Activated T-cell treated with anti-CD3 and anti-CD28 coated beads for 1 hour (primary cell): ENCODE data around the gene RNF227.

Experiments
- DNase-seq: peaks from one replicate; pipeline ENCODE4 v3.0.0-alpha.2; 2020; ENCODE audit warnings: low read depth

RNF227 gene

DNA sequence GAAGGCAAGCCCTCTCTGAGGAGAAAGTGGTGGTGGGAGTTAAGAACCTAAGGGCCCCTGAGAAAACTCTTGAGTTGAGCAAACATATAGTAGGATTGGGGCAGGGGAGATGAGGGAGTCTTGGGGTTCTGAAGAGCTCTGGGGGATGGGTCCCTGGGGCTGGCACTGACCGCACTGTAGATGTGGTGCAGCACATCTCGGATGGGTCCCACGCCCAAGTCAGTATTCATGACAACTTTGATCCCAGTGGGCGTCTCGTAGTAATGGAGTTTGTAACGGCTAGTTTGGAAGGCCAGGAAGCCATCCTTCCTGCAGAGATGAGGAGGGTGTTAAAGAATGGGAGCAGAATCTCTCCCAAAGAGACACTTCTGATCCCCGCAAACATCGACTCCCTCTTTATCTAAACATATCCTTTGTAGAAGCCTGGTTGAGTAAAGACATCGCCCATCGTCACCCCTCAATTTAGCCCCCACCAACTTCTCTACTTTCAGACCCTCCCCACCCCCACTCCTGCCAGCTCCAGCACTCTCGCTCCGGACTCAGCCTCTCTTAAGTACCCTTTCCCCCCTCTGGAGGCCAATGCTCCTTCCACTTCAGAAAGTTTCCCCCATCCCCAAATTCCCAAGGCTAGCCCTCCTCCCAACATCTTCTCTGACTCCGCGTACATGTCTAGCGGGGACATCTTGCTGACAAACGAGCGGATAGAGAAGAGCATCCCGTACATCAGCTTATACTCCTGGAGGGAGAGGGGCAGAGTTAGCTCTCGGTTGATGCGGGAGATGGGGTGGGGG is 14.9 kb upstream of the RNF227 start:
- DNase-seq = no peak

DNA sequence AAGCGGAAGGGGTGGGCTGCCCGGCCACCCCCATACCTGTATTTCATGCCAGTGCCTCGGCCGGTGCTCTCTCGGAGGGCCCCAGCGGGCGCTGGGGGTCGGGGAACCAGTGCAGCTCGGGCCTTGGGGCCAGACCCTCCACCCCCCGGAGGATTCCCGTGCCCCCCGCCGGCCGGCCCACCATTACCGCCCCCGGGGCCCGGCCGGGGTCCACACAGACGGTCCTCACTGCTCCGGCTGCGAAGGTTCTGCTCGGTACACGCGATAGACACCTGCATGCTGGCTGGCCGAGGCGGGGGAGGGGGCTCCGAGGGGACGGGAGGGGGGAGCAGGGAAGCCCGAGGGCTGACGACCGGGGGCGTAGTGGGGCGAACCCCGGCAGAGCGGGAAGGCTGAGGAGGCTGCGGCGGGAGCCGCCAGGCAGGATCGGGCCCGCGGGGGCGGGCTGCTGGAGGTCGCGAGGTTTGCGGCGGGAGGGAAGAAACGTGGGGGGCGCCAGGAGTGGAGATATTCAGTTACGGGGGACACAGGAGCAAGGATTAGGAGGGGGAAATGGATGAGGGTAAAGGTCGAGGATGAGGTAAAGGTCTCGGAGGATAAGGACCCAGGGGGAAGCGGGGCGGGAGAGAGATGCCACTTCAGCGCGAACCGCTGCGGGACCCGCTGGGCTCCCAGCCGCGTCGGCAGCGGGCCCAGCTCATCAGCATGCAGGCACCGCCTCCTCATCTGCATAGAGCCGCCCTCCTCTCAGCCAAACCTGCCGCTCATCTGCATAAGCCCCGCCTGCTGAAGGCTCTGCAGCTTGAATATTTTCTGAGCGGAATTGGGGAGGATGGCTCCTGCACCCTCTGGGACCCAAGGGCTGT is 13.3 kb upstream of the RNF227 start, which contains the start of gene KCNAB3:
KCNAB3 (minus strand) TSS at position 699 of the 866 bp plus-strand sequence; CDS start at position 278, 421 bp downstream.
- DNase-seq = no peak

DNA sequence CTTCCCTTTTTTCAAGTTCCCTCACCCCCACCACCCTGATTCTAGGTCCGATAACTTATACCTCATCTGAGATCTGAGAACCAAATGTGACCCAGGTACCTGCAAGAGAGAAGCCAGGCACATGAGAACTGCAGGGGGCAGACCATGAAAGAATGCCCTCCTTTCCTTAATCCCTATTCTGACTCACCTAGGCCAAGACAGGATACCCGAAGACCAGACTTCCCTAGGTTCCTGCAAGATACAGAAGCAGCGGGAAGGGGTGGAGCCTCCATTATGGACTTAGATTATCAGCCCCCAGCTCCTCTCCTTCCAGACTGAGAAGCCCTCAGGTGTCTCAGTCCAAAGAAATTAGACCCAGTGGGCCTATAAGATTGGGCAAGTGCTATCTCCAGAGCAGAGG is 11.5 kb upstream of the RNF227 start:
- DNase-seq = no peak

DNA sequence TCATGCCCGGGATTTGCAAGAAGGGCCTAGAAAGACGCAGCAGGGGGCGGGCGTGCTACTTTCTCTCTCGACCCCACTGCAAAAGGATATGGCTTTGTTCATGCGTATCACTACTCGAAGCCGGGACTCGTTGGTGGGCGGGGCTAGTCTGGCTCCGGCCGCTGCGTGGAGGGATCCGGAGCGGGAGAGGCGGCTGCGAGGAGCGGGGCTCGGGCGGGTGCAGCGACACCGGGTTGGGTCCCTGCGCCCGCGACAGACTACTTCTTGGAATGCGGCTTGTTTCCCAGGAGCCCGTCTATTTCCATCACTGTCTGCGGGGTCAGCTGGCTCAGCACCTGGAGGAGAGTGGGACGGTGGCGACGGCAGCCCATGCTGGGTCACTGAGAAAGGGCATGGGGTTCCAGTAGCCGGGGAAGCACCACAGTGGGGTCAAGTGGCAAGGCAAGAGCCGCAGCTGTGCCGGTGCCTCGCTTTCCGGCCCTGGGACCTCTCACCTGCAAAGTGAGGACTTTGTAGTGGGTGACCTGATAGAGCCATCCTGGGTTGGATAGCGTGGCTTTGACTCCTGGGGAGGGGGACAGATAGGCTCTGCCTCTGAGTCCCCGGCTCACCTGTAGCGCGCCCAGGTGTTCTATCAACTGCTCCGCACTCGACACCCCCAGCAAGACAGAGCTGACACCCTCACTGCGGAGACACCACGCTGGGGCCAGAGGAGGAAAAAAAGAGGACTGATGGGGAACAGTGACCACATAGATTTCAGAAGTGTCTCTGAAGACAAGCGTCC is 6.9 kb upstream of the RNF227 start:
- peak; percentile 76 for DNase-seq

DNA sequence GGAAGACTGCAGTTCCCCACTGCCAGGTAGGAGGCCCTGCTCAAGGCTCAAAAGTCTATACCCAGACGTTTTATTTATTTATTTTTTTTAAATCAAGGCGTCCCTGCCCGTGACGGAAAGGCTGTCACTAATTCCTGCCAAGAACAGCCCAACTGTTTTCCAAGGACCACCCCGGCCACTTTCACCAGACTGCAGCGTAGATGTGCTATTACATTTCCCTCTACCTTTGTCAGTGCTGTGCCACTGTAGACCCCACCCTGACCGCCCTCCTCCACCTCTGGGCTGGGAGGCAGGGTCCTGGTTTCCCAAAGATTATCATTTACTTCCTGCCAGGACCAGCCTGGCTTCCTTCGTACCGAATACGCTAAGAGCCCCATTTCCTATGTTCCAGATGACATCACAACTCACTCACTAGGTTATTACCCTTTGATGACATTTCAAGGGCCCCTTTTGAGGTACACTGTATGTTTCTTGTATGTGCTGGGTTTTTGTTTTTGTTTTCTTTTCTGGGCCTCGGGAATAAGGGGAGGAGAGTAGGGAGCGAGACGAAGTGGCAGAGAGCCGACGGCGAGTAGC is 6.3 kb upstream of the RNF227 start:
- no peak for DNase-seq

DNA sequence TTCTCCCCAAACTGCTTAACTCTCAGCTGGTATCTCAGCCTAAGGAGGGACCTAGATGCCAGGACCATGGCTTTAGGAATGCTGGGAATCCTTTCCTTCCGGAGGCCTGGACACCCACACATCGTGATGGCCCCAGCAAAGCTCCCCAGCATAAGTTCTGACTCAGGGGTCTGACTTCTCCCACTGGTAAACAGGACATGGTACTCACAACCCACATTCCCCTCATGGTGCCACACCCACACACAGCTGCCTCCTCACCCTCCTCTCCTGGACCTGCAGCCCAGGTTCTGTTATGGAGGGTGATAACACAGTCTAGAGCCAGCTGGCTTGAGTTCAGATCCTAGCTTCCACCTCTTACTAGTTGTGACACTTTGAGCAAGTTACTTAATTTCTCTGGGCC is 719 bp upstream of the RNF227 start:
- DNase-seq = no peak

DNA sequence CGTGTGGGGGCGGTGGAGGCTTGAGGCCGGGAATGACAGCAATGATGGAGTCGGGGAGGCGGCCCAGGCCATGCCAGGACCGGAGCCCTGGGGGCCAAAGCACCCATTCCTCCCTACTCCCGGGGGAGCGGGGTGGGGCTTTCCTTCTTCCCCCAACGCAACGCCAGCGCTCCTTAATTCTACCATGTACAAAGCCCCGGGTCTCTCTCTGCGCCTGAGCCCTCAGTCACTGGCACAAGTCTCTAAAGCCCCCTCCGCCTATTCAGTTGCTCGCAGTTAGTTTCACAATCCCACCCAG is 245 bp upstream of the RNF227 start:
- DNase-seq = no peak

DNA sequence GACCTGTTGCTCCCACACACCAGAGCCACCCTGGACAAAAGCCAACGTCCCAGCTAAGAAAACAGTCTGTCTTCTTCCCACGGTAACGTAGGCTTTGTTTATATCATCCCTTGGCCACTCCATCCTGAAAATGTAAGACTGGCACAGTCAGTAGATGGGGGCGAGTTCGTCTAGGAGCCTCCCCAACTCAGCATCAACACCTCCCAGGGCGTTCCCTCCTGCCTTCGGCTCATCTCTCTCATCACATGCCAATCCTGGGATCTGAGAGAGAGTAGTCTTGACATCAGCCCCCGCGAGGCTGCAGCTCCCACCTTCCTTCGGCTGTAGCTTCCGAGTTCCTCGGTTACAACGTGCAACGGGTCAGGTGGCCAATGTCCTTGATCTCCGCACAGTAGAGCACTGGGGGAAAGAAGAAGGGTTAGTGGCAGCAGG is 894 bp downstream of the RNF227 start:
- DNase-seq = no peak

DNA sequence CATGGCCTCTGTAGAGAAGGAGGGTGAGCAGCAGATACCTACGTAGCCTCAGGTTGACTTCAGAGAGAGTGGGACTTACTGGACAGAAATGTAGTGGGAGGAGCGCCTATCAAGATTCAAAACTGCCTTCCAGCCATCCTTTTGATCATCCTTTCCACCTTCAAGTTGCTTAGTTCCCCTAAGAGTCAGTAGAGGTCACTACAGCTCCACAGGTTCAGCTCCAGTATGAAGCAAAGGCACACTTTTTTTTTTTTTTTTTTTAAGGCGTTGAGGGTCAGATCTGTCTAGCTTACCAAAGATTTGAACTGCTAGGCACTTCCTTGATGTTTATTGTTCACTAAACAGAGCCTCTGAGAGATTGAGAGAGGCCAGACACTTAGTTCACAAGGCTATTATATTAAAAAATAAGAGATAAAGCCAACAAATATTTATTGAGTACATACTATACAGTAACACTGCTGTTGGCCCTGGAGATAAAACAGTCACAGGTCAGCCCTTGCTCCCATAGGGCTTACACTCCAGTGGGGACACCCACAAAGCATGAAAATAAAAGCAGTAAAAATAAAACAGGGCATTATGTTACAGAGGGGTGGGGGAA is 3.1 kb downstream of the RNF227 start:
- no peak for DNase-seq

DNA sequence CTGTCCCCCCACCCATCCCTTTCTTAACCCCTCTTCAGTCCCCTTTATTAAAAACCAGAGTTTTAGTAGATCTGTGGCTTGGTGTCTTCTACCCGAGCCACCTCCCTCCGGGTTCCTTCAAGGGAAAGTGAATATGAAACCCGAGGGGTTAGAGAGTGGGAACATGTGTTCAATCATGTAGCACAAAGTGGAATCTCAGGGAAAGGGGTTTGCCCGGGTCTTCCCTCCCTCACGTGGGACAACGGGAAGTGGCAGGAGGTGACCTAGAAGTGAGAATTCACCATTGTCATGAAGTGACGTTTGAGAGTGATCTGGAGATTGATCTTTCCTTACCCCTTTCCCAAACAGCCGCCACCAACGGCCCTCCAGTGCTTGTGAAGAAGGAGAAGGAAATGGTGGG is 5.0 kb downstream of the RNF227 start:
- DNase-seq = no peak

DNA sequence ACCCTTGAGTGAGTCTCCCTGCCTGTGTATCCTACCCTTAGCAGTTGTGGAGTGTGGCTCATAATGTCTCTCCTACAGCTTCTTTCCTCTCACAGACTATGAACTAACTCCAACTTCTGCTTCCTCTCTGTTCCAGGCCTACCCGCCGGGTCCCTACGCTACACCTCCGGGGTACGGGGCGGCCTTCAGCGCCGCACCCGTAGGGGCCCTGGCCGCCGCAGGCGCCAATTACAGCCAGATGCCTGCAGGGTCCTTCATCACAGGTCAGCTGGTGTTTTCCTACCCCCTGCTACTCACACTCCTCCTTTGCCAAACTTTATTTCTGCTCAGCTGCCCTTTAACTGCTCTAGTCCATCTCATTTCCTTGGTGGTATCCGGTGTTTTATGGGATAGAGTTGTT is 5.4 kb downstream of the RNF227 start:
- DNase-seq = no peak

DNA sequence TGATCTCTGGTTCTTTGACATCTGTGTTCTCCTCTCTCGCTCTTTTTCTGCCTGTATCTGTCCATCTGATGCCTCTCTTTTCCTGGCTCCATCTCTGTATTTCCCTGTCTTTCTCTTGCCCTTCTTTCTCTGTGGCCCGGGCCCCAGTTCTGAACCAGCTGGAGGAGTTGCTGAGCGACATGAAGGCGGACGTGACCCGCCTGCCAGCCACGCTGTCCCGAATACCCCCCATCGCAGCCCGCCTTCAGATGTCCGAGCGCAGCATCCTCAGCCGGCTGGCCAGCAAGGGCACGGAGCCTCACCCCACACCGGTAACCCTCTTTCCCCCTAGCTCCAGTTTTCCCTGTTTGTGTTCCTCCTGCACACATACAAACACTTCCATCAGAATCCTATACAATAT is 5.8 kb downstream of the RNF227 start:
- no peak for DNase-seq

DNA sequence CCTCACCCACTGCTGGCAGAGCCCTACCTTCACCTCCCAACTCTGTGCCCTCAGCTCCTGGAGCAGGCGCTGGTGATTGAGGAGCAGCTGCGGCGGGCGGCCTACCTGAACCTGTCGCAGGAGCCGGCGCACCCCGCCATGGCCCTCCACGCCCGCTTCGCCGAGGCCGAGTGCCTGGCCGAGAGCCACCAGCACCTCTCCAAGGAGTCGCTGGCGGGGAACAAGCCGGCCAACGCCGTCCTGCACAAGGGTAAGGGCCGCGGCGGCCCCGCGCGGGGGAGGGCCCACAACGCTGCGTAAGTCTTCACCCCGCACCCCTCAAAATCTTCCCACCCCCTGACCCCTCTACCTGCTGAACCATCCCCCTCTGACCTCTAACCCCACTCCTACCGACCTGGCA is 7.0 kb downstream of the RNF227 start:
- DNase-seq = no peak

DNA sequence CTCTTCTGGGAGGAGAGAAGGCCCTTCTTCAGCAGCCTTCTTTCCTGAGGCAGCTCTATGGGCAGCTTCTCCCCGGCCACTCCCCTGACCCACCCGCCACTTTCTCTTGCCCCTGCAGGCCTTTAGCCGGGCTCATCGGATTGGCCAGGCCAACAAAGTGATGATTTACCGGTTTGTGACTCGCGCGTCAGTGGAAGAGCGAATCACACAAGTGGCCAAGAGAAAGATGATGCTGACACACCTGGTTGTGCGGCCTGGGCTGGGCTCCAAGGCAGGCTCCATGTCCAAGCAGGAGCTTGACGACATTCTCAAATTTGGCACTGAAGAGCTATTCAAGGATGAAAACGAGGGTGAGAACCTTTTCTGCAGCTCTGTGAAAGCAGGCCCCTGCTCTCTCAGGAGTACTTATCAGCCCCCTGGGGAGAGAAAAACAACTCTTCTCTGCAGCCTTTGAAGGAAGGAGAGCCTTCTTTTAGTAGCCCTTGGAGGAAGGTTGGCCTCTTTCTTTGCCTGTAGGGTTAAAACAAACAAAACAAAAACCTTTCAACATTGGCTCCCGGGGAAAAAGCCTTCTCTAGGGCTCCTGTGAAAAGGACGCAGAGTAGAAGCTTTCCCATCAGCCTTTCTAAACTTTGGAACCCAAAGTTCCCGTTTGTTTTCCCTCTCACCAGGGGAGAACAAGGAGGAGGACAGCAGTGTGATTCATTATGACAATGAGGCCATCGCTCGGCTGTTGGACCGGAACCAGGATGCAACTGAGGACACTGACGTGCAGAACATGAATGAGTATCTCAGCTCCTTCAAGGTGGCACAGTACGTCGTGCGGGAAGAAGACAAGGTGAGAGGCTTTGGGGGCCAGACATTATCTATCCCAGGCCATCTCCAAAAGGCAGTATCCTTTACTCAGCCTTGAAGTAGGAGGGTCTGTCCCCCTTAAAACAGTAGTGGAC is 12.7 kb downstream of the RNF227 start:
- DNase-seq = no peak

DNA sequence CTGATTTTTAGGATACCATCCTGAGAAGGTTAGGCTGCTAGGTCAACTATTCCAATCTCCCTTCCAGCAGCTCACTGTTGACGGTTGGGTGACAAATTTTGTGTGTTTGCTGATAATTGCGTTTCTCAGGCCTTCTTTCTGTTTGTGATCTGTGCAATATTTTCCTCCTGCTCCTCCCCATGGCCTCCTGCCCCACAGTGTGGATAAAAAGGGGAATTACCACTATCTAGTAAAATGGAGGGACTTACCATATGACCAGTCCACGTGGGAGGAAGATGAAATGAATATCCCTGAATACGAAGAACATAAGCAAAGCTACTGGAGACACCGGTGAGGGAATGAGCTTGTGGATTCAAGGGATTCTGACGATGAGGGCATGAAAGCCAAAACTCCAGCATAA is 18.3 kb downstream of the RNF227 start:
- no peak for DNase-seq

DNA sequence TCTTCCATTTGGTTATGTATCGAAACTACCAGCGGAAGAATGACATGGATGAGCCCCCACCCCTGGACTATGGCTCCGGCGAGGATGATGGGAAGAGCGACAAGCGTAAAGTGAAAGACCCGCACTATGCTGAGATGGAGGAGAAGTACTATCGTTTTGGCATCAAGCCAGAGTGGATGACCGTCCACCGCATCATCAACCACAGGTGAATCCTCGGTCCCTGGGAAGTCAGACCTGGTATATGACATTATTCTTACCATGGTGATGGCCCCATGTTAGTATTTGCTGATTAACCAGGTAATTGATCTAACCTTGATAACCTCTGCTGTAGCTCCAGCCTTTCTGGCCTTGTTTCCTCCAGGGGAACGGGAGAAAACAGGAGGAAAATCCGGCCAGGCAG is 19.0 kb downstream of the RNF227 start:
- DNase-seq = no peak

DNA sequence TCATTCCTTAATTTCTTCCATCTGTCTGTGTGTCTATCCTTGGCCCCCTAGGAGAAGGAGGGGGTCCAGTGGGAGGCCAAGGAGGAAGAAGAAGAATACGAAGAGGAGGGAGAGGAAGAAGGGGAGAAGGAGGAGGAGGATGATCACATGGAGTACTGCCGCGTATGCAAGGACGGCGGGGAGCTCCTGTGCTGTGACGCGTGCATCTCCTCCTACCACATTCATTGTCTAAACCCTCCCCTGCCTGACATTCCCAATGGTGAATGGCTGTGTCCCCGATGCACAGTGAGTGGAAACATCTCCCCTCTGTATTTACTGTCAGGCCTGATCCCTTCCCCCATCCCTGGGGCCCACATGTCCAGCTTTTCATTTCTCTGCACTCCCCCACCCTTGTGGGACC is 21.2 kb downstream of the RNF227 start:
- no peak for DNase-seq

DNA sequence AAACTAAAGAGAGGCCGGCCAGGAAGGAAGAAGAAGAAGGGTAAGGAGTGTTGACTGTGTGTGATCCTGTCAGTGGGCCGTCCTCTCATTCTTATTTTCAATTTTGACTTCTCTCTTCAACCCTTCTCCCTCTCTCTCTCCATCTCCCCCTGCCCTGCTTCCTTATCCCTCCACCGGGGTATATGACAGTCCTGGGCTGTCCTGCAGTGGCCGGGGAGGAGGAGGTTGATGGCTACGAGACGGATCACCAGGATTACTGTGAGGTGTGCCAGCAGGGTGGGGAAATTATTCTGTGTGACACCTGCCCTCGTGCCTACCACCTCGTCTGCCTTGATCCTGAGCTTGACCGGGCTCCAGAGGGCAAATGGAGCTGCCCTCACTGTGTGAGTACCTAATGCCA is 21.9 kb downstream of the RNF227 start:
- DNase-seq = no peak

DNA sequence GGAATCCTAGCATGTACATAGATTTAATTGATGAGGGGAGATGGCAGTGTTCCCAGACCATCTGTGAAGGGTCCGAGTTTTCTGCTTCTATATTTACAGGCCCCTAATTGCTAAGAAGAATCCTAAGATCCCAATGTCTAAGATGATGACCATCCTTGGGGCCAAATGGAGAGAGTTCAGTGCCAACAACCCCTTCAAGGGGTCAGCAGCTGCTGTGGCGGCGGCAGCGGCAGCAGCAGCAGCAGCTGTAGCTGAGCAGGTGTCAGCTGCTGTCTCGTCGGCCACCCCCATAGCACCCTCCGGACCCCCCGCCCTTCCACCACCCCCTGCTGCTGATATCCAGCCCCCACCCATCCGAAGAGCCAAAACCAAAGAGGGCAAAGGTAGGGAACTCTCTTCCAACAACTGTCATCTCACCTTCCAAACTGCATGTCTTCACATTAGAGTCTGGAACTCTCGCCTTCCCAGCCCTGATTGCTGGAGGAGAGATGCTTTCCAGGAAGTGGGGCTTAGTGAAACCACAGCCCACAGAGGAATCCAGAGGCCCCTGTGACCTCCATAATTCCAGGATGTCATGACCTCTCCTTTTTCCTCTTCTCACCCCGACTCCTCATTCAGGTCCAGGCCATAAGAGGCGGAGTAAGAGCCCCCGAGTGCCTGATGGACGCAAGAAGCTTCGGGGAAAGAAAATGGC is 22.8 kb downstream of the RNF227 start:
- DNase-seq = no peak
